Keratinocyte (primary cell): ENCODE results near the gene PLBD2. TPM values are rescaled to one million over a fixed set of nuclear protein-coding genes. Genes with fewer than 3 reads are reported as not detected.

Experiments used
- DNase-seq: peaks from one replicate; pipeline ENCODE4 v3.0.0-alpha.2; 2011; ENCODE audit warnings: low read depth, missing footprints, low spot score
- FAIRE-seq: peaks from 2 replicates; lab custom pipeline; 2011; peaks lifted over from hg19 to GRCh38; lab: Jason Lieb, UNC
- H2AFZ ChIP-seq: 2 replicates; pipeline ENCODE4 v1.6.0; 2012; ENCODE audit warnings: low read length, control low read depth, inconsistent platforms; ENCODE audit not compliant: control insufficient read depth
- H3K27ac ChIP-seq: 2 replicates; pipeline ENCODE4 v1.5.1; 2011; ENCODE audit warnings: low read length; ENCODE audit not compliant: control insufficient read depth, insufficient read depth
- H3K27me3 ChIP-seq: 3 replicates; pipeline ENCODE4 v1.6.0; 2011; ENCODE audit warnings: low read length; ENCODE audit not compliant: control insufficient read depth, insufficient read depth; ENCODE audit errors: extremely low read depth
- H3K36me3 ChIP-seq, 2 experiments: 2 replicates in 1 of 2; 3 replicates in 1 of 2; pipeline ENCODE4 v1.5.1; 2011; ENCODE audit warnings: low read length in 2 of 2, mild to moderate bottlenecking in 1 of 2; ENCODE audit not compliant: control insufficient read depth in 2 of 2, insufficient read depth in 2 of 2; ENCODE audit errors: extremely low read depth in 1 of 2
- H3K4me1 ChIP-seq: 3 replicates; pipeline ENCODE4 v1.5.1; 2011; ENCODE audit warnings: low read length; ENCODE audit not compliant: control insufficient read depth, insufficient read depth; ENCODE audit errors: extremely low read depth
- H3K4me2 ChIP-seq: 3 replicates; pipeline ENCODE4 v1.6.0; 2011; ENCODE audit warnings: low read depth, low read length; ENCODE audit not compliant: control insufficient read depth, insufficient read depth; ENCODE audit errors: extremely low read depth
- H3K4me3 ChIP-seq, 3 experiments: fragments of 200-600 bp in 1 of 3; sonication (generic) in 1 of 3; 2 replicates in 2 of 3; 3 replicates in 1 of 3; pipeline ENCODE4 v1.5.1; 2011 to 2016; ENCODE audit warnings: low read length in 3 of 3, mild to moderate bottlenecking in 3 of 3, control low read depth in 2 of 3, inconsistent platforms in 1 of 3, low read depth in 1 of 3, mixed read lengths in 1 of 3, mixed run types in 1 of 3, moderate library complexity in 1 of 3; ENCODE audit not compliant: control insufficient read depth in 2 of 3, insufficient read depth in 2 of 3; ENCODE audit errors: extremely low read depth in 1 of 3
- H3K79me2 ChIP-seq: 2 replicates; pipeline ENCODE4 v1.6.0; 2012; ENCODE audit warnings: low read length; ENCODE audit not compliant: control insufficient read depth, insufficient read depth
- H3K9ac ChIP-seq: 3 replicates; pipeline ENCODE4 v1.6.0; 2011; ENCODE audit warnings: low read length; ENCODE audit not compliant: control insufficient read depth, insufficient read depth; ENCODE audit errors: extremely low read depth
- H3K9me1 ChIP-seq: 3 replicates; pipeline ENCODE4 v1.6.0; 2011; ENCODE audit warnings: low read length; ENCODE audit not compliant: control insufficient read depth, insufficient read depth; ENCODE audit errors: extremely low read depth
- H3K9me3 ChIP-seq: 2 replicates; pipeline ENCODE4 v1.5.1; 2012; ENCODE audit warnings: low read depth, low read length; ENCODE audit not compliant: control insufficient read depth
- H4K20me1 ChIP-seq: 3 replicates; pipeline ENCODE4 v1.6.0; 2011; ENCODE audit warnings: low read length; ENCODE audit not compliant: control insufficient read depth, insufficient read depth; ENCODE audit errors: extremely low read depth
- CTCF ChIP-seq, 3 experiments: IDR thresholded peaks in 1 of 3; conservative IDR thresholded peaks in 1 of 3; optimal IDR thresholded peaks in 1 of 3; 2 replicates in 2 of 3; 3 replicates in 1 of 3; pipeline versions ENCODE3 to v1.5.1; 2011; ENCODE audit warnings: low read length in 3 of 3, mild to moderate bottlenecking in 3 of 3, moderate library complexity in 2 of 3, control low read depth in 1 of 3, inconsistent platforms in 1 of 3; ENCODE audit not compliant: insufficient read depth in 2 of 3; ENCODE audit errors: extremely low read depth in 1 of 3
- EZH2 ChIP-seq: IDR thresholded peaks from one replicate; pipeline ENCODE4 v1.6.1; 2012; ENCODE audit warnings: inconsistent platforms, mild to moderate bottlenecking, low read length, moderate library complexity
- dilution Hi-C: fragments of 300-500 bp; cut with MboI; formaldehyde crosslinking; loops from one replicate; pipeline ENCODE4 v1.7.0; 2020; ENCODE audit warnings: low sequenced_read_pairs; ENCODE audit not compliant: extremely low pct_ligation_motif_present
- polyA plus RNA-seq, 5 experiments: library from polyadenylated mRNA; depleted of rRNA in 3 of 5; stranded (reverse) in 3 of 5; stranded (forward) in 1 of 5; unstranded in 1 of 5; fragments of >200 nt; gene quantifications; 1 replicate in 1 of 5; 2 replicates in 3 of 5; 3 replicates in 1 of 5; pipeline versions ENCODE4 v1.2.1 to v1.2.3, GENCODE V29; 2011 to 2012; ENCODE audit warnings: missing spikeins in 2 of 5, low read depth in 1 of 5, low replicate concordance in 1 of 5

Gene PLBD2
- polyA plus RNA-seq, 1 donor (not counting 4 experiments of a cell fraction or from before 2014, with no cell fraction given), result 12.9 TPM

DNA sequence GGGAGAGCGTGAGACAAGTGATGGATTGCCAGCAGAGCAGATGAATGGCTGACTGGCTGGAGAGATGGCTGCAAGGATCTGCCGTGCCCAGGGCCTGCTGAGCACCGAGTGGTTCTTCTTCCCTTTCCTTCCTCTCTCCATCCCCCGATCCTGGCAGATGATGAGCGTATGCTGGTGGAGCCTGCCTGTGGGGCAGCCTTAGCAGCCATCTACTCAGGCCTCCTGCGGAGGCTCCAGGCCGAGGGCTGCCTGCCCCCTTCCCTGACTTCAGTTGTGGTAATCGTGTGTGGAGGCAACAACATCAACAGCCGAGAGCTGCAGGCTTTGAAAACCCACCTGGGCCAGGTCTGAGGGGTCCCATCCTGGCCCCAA, 79.3 kb downstream of the PLBD2 start:
- no peak overlapping the region for H3K9ac ChIP-seq
- H3K9me1 ChIP-seq, result no peaks in the 10 kb centered on the region
- H2AFZ ChIP-seq, result no peak overlapping the region
- no peak for TF ChIP-seq CTCF (optimal IDR thresholded peaks at IDR 0.05 in 1 of 3, IDR thresholded peaks at IDR 0.05 in 1 of 3, conservative IDR thresholded peaks at IDR 0.05 in 1 of 3; ENCODE audit: extremely low read depth in 1 of 3, insufficient read depth in 2 of 3, low read length in 3 of 3)
- no peak for TF ChIP-seq EZH2
- no peaks in the 10 kb centered on the region for H3K79me2 ChIP-seq
- dilution Hi-C loops, result no loop called here
- no peaks in the 10 kb centered on the region for H3K9me3 ChIP-seq
- H3K36me3 ChIP-seq, result no peaks in the 10 kb centered on the region
- no peak overlapping the region for H3K4me3 ChIP-seq
- peaks cover 21% of the 10 kb centered on the region for H3K27me3 ChIP-seq
- DNase-seq (no peak), FAIRE-seq (no peak)
- no peak overlapping the region for H3K27ac ChIP-seq
- H4K20me1 ChIP-seq, result no peaks in the 10 kb centered on the region
- H3K4me2 ChIP-seq, result no peak overlapping the region
- H3K4me1 ChIP-seq, result no peaks in the 10 kb centered on the region

DNA sequence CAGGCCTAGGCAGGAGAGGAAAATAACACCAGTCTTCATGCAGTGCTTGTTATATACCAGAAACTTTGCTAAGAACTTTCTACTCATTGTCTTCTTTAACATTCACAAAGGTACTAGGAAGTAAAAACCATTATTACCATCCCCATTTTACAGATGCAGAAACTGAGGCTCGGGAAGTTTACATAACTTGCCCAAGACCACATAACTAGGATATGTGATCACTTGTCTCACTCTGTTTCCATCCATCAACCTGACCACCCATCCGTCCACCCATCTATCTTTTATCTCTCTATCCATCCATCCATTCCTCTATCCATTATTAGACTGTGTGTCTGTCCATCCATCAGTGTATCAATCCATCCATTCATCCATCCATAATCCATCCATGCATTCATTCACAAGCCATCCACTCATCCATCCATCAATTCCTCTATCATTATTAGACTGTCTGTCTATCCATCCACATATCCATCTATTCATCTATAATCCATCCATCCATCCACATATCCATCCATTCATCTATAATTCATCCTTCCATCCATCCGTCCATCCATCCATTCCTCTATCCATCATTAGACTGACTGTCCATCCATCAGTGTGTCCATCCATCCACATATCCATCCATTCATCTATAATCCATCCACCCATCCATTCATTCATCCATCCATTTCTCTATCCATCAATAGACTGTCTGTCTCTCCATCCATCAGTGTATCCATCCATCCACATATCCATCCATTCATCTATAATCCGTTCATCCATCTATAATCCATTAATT, 80.3 kb downstream of the PLBD2 start:
- peaks cover 21% of the 10 kb centered on the region for H3K27me3 ChIP-seq
- dilution Hi-C loops, result no loop called here
- H3K9me3 ChIP-seq, result no peaks in the 10 kb centered on the region
- FAIRE-seq (no peak), DNase-seq (no peak)
- no peaks in the 10 kb centered on the region for H3K4me1 ChIP-seq
- H3K9ac ChIP-seq, result no peak overlapping the region
- no peaks in the 10 kb centered on the region for H4K20me1 ChIP-seq
- TF ChIP-seq CTCF (optimal IDR thresholded peaks at IDR 0.05 in 1 of 3, IDR thresholded peaks at IDR 0.05 in 1 of 3, conservative IDR thresholded peaks at IDR 0.05 in 1 of 3; ENCODE audit: extremely low read depth in 1 of 3, insufficient read depth in 2 of 3, low read length in 3 of 3), result no peak
- TF ChIP-seq EZH2, result no peak
- no peak overlapping the region for H3K27ac ChIP-seq
- no peak overlapping the region for H3K4me3 ChIP-seq
- H3K79me2 ChIP-seq, result no peaks in the 10 kb centered on the region
- no peaks in the 10 kb centered on the region for H3K36me3 ChIP-seq
- no peaks in the 10 kb centered on the region for H3K9me1 ChIP-seq
- no peak overlapping the region for H2AFZ ChIP-seq
- H3K4me2 ChIP-seq, result no peak overlapping the region
